Ishikawa (cell line): ENCODE measurements around the gene ASAP2.

Experiments used
- CEBPB ChIP-seq: IDR thresholded peaks from 2 replicates; pipeline ENCODE4 v1.6.1; 2012
- CREB1 ChIP-seq: IDR thresholded peaks from 2 replicates; pipeline ENCODE4 v1.6.1; 2012; ENCODE audit warnings: low read depth
- EGR1 ChIP-seq: IDR thresholded peaks from 2 replicates; pipeline ENCODE4 v1.6.1; 2012
- EP300 ChIP-seq: IDR thresholded peaks from 2 replicates; pipeline ENCODE4 v1.6.1; 2012; ENCODE audit warnings: borderline replicate concordance
- FOXM1 ChIP-seq: IDR thresholded peaks from 2 replicates; pipeline ENCODE4 v1.6.1; 2012; ENCODE audit warnings: low read depth, borderline replicate concordance
- MAX ChIP-seq: IDR thresholded peaks from 2 replicates; pipeline ENCODE4 v1.6.1; 2012
- NFIC ChIP-seq: IDR thresholded peaks from 2 replicates; pipeline ENCODE4 v1.6.1; 2012
- RAD21 ChIP-seq: IDR thresholded peaks from 2 replicates; pipeline ENCODE4 v1.6.1; 2012; ENCODE audit warnings: low read depth
- TAF1 ChIP-seq: IDR thresholded peaks from 2 replicates; pipeline ENCODE4 v1.6.1; 2012; ENCODE audit warnings: low read depth, mild to moderate bottlenecking
- TCF12 ChIP-seq: IDR thresholded peaks from 2 replicates; pipeline ENCODE4 v1.6.1; 2012; ENCODE audit warnings: low read depth
- TEAD4 ChIP-seq: IDR thresholded peaks from 2 replicates; pipeline ENCODE4 v1.6.1; 2012
- YY1 ChIP-seq: IDR thresholded peaks from 2 replicates; pipeline ENCODE4 v1.6.1; 2012; ENCODE audit warnings: low read depth
- ZBTB7A ChIP-seq: IDR thresholded peaks from 2 replicates; pipeline ENCODE4 v1.6.1; 2012; ENCODE audit warnings: low read depth
- TF ChIP-seq, protein P1 (sequence below): IDR thresholded peaks from 2 replicates; pipeline ENCODE4 v1.6.1; 2012; ENCODE audit warnings: low read depth, mild to moderate bottlenecking
- TF ChIP-seq, protein P2 (sequence below): IDR thresholded peaks from 2 replicates; pipeline ENCODE4 v1.6.1; 2012

The ASAP2 gene

DNA sequence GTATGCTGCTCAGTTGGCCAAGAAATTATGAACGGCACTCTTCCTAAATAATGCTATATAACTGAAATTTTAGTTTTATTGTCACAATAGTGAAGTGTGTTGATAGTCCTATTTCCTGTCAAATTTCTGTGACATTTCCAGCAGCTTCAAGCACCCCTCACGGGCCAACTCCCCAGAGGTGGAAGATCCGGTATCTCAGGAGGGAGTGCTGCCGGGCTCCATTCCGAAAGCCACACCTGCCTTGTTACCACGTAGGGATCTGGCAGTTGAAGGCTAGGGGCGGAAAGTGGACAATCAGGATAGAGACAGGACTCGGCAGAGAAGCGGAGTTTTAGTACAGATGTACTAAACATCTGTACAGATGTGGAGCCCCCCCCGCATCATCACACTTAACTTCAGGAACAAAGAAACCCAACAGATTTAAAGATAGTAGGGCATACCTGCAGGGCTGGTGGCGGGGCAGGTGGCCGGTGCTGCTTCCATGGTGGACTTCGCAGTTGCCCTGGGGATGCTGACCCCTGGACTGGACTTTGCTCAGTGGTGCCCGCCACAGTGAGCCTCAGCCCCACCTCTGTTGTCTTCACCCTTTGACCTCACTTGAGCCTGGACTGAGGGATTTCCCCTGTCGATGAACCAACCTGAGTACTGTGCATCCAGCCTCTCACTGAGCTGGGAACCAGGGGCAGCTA is 22.3 kb downstream of the ASAP2 start:
- TF ChIP-seq, protein P1, sequence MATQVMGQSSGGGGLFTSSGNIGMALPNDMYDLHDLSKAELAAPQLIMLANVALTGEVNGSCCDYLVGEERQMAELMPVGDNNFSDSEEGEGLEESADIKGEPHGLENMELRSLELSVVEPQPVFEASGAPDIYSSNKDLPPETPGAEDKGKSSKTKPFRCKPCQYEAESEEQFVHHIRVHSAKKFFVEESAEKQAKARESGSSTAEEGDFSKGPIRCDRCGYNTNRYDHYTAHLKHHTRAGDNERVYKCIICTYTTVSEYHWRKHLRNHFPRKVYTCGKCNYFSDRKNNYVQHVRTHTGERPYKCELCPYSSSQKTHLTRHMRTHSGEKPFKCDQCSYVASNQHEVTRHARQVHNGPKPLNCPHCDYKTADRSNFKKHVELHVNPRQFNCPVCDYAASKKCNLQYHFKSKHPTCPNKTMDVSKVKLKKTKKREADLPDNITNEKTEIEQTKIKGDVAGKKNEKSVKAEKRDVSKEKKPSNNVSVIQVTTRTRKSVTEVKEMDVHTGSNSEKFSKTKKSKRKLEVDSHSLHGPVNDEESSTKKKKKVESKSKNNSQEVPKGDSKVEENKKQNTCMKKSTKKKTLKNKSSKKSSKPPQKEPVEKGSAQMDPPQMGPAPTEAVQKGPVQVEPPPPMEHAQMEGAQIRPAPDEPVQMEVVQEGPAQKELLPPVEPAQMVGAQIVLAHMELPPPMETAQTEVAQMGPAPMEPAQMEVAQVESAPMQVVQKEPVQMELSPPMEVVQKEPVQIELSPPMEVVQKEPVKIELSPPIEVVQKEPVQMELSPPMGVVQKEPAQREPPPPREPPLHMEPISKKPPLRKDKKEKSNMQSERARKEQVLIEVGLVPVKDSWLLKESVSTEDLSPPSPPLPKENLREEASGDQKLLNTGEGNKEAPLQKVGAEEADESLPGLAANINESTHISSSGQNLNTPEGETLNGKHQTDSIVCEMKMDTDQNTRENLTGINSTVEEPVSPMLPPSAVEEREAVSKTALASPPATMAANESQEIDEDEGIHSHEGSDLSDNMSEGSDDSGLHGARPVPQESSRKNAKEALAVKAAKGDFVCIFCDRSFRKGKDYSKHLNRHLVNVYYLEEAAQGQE, result no peak
- TF ChIP-seq, protein P2, sequence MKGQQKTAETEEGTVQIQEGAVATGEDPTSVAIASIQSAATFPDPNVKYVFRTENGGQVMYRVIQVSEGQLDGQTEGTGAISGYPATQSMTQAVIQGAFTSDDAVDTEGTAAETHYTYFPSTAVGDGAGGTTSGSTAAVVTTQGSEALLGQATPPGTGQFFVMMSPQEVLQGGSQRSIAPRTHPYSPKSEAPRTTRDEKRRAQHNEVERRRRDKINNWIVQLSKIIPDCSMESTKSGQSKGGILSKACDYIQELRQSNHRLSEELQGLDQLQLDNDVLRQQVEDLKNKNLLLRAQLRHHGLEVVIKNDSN, result no peak
- TF ChIP-seq NFIC (no peak), ZBTB7A (no peak), MAX (no peak), FOXM1 (no peak), RAD21 (no peak), TEAD4 (no peak)

- TF ChIP-seq EGR1 (no peak), MAX (no peak), EP300 (no peak), YY1 (no peak), TAF1 (no peak), FOXM1 (no peak), TEAD4 (no peak), TCF12 (no peak), NFIC (no peak), RAD21 (no peak)
- TF ChIP-seq, protein P1, result no peak
- TF ChIP-seq, protein P2, result no peak
Observed at GRCh38 chr2:9229470-9229820, 22.8 kb downstream of the ASAP2 start.

DNA sequence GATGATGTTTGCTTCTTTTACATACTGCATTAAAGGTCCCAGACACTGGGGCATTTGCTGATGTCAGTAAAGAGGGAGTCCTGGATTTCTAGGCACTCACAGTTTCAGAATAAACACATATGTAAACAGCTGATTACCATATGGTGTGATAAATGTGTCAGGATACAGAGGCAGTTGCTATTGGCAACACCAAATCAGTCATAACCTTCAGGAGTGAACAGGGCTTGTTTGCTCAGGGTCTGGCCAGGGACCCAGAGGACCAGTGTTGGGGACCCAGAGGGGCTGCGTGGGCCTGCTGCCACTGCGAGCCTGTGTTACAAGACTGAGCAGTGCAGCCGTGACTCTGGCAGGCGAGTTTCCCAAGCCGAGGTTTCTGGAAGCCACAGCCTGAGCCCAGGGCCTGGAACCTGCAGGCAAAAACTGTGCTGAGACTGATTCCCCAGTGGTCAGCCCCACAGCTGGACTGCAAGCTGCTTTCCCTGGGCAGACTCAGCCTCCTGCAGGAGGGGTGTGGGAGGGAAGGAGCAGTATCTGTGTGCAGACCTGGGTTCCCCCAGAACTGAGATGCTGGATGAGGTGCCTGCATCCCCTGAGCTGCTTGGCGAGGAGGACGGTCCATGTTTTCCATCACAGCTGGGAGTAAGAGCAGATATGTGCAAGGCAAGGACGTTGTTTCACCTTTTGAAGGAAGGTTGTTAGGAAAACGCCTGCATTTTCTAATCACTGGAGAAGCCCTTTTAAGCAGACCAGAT is 23.6 kb downstream of the ASAP2 start:
- TF ChIP-seq RAD21 (no peak), TAF1 (no peak), TCF12 (no peak), YY1 (no peak), CEBPB (no peak), EP300 (no peak), CREB1 (no peak)
- TF ChIP-seq, protein P1, result no peak

DNA sequence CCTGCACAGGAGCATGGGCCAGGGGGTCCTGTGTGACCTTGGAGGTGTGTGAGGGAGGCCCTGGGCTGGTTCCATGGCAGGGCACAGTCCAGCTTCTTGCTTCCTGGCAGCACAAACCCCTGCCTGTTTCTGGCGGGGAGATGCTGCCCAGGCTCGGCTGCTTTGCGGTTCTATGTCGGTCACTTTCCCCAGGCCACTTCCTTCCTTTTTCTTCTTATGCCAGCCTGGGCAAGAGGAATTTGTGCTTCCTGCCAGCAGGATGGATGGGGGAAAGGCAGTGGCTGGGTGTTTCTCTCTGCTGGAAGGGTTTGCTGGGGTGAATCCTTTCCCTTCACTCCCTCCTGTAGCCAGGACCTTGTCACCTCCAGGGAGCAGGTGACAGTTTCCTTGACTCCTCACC is 24.3 kb downstream of the ASAP2 start:
- TF ChIP-seq ZBTB7A (no peak), TEAD4 (no peak), NFIC (no peak), YY1 (no peak), EGR1 (no peak), TCF12 (no peak), CEBPB (no peak), RAD21 (no peak), TAF1 (no peak), MAX (no peak), CREB1 (no peak), FOXM1 (no peak)
- TF ChIP-seq, protein P1, result no peak
- TF ChIP-seq, protein P2, result no peak
